Endothelial cell of umbilical vein (primary cell): ENCODE measurements around the gene DAPK2. TPM values are rescaled to one million over a fixed set of nuclear protein-coding genes. Genes with fewer than 3 reads are reported as not detected.
"Not testable (repeated sequence)": the region's sequence is repeated elsewhere in the genome, so short reads cannot be mapped to it uniquely, and the experiment has no call there.

ENCODE experiments used
- BruUV-seq: library from RNA; stranded (reverse); fragments of 400-500 nt; replicated peaks from 2 replicates; lab custom pipeline; 2021; lab: Mats Ljungman, UMichigan
- CTCF ChIA-PET: fragments of 300-600, 350-600 bp; sonication (Branson Sonifier 250); formaldehyde crosslinking; loops from one replicate; lab custom pipeline; 2021; ENCODE audit warnings: antibody characterized with exemption, inconsistent platforms; lab: Charles Lee
- POLR2A ChIA-PET: fragments of 300-600, 350-600 bp; sonication (Branson Sonifier 250); formaldehyde crosslinking; loops from one replicate; lab custom pipeline; 2021; ENCODE audit warnings: antibody characterized with exemption, inconsistent platforms; lab: Charles Lee
- DNase-seq: peaks from one replicate; pipeline ENCODE4 v3.0.0-alpha.2; 2011; ENCODE audit warnings: low read depth, low spot score
- FAIRE-seq: peaks from 2 replicates; lab custom pipeline; 2011; peaks lifted over from hg19 to GRCh38; lab: Jason Lieb, UNC
- H2AFZ ChIP-seq: 2 replicates; pipeline ENCODE4 v1.6.0; 2012; ENCODE audit warnings: low read depth, low read length, control low read depth, inconsistent platforms
- H3K27ac ChIP-seq: 2 replicates; pipeline ENCODE4 v1.5.1; 2011; ENCODE audit warnings: low read depth, mild to moderate bottlenecking, control low read depth, low read length, moderate library complexity; ENCODE audit not compliant: insufficient read depth
- H3K27me3 ChIP-seq, 2 experiments: 2 replicates each; pipeline versions ENCODE4 v1.6.0 to v1.6.1; 2011; ENCODE audit warnings: low read length in 2 of 2, mixed read lengths in 1 of 2; ENCODE audit not compliant: control insufficient read depth in 2 of 2, insufficient read depth in 2 of 2
- H3K36me3 ChIP-seq, 2 experiments: 2 replicates in 1 of 2; 3 replicates in 1 of 2; pipeline ENCODE4 v1.5.1; 2011; ENCODE audit warnings: low read length in 2 of 2, mild to moderate bottlenecking in 1 of 2, moderate library complexity in 1 of 2; ENCODE audit not compliant: control insufficient read depth in 2 of 2, insufficient read depth in 2 of 2; ENCODE audit errors: extremely low read depth in 1 of 2
- H3K4me1 ChIP-seq: 3 replicates; pipeline ENCODE4 v1.5.1; 2011; ENCODE audit warnings: mild to moderate bottlenecking, low read length; ENCODE audit not compliant: control insufficient read depth, insufficient read depth; ENCODE audit errors: extremely low read depth
- H3K4me2 ChIP-seq: 2 replicates; pipeline ENCODE4 v1.6.1; 2011; ENCODE audit warnings: low read length, control low read depth, mixed read lengths; ENCODE audit not compliant: insufficient read depth
- H3K4me3 ChIP-seq, 3 experiments: fragments of 200-600 bp in 1 of 3; sonication (generic), shearing (Covaris generic) in 1 of 3; replicated peaks in 1 of 3; 2 replicates each; pipeline ENCODE4 v1.5.1; 2011 to 2016; ENCODE audit warnings: control low read depth in 3 of 3, low read length in 3 of 3, mild to moderate bottlenecking in 2 of 3, inconsistent platforms in 1 of 3, low read depth in 1 of 3, moderate library complexity in 1 of 3; ENCODE audit not compliant: insufficient read depth in 1 of 3
- H3K79me2 ChIP-seq: 2 replicates; pipeline ENCODE4 v1.6.0; 2012; ENCODE audit warnings: low read length, inconsistent platforms; ENCODE audit not compliant: control insufficient read depth, insufficient read depth
- H3K9ac ChIP-seq: replicated peaks from 2 replicates; pipeline ENCODE3; 2011; ENCODE audit warnings: low read length, control low read depth; ENCODE audit not compliant: insufficient read depth; ENCODE audit errors: extremely low read depth
- H3K9me1 ChIP-seq: replicated peaks from 3 replicates; pipeline ENCODE4 v1.6.0; 2011; ENCODE audit warnings: mild to moderate bottlenecking, low read length; ENCODE audit not compliant: control insufficient read depth, insufficient read depth; ENCODE audit errors: extremely low read depth
- H3K9me3 ChIP-seq: replicated peaks from 2 replicates; pipeline ENCODE4 v1.5.1; 2012; ENCODE audit warnings: low read length, inconsistent platforms; ENCODE audit not compliant: control insufficient read depth, insufficient read depth
- H4K20me1 ChIP-seq: replicated peaks from 2 replicates; pipeline ENCODE3; 2011; ENCODE audit warnings: mild to moderate bottlenecking, low read length; ENCODE audit not compliant: control insufficient read depth, insufficient read depth; ENCODE audit errors: extremely low read depth
- EZH2 ChIP-seq: IDR thresholded peaks from 2 replicates; pipeline ENCODE4 v1.6.1; 2012; ENCODE audit warnings: borderline replicate concordance, low read depth, mild to moderate bottlenecking, moderate library complexity, low read length, inconsistent platforms; ENCODE audit not compliant: severe bottlenecking
- FOS ChIP-seq: IDR thresholded peaks from 2 replicates; pipeline ENCODE4 v1.6.1; 2011; ENCODE audit warnings: mild to moderate bottlenecking, low read length, moderate library complexity, borderline replicate concordance; ENCODE audit not compliant: insufficient read depth
- GATA2 ChIP-seq: IDR thresholded peaks from 2 replicates; pipeline ENCODE4 v1.7.0; 2011; ENCODE audit warnings: low read depth, mild to moderate bottlenecking, moderate library complexity, mixed read lengths, low read length; ENCODE audit not compliant: insufficient read length, insufficient read depth
- JUN ChIP-seq: IDR thresholded peaks from 2 replicates; pipeline ENCODE4 v1.6.1; 2011; ENCODE audit warnings: borderline replicate concordance, low read depth; ENCODE audit not compliant: insufficient read length, insufficient read depth
- MYC ChIP-seq: IDR thresholded peaks from one replicate; pipeline ENCODE4 v1.6.1; 2011; ENCODE audit warnings: mild to moderate bottlenecking, low read depth, low read length
- POLR2A ChIP-seq: IDR thresholded peaks from 2 replicates; pipeline ENCODE4 v1.6.1; 2012; ENCODE audit warnings: low read depth, mild to moderate bottlenecking, control low read depth, low read length
- POLR2AphosphoS5 ChIP-seq: IDR thresholded peaks from 2 replicates; pipeline ENCODE4 v1.6.1; 2012; ENCODE audit warnings: low read depth, mild to moderate bottlenecking, control low read depth, low read length, moderate library complexity; ENCODE audit not compliant: insufficient read depth
- dilution Hi-C: fragments of 300-500 bp; cut with MboI; formaldehyde crosslinking; loops from one replicate; pipeline ENCODE4 v1.15.0; 2019; ENCODE audit warnings: low sequenced_read_pairs; ENCODE audit not compliant: extremely low pct_ligation_motif_present
- intact Hi-C: fragments of 100-400 bp; cut with micrococcal nuclease; formaldehyde crosslinking; loops from one replicate; pipeline ENCODE4 v1.10.0; 2022
- polyA plus RNA-seq, 4 experiments: library from polyadenylated mRNA; depleted of rRNA in 3 of 4; stranded (reverse) in 3 of 4; unstranded in 1 of 4; fragments of >200 nt; gene quantifications; 2 replicates each; pipeline versions ENCODE4 v1.2.1 to v1.2.3, GENCODE V29; 2011 to 2012; ENCODE audit warnings: missing spikeins in 1 of 4
- total RNA-seq: library from RNA; stranded (reverse); gene quantifications from 2 replicates; pipeline ENCODE4 v1.2.3, GENCODE V29; 2021
- TF ChIP-seq, protein P1 (sequence below), 2 donors: IDR thresholded peaks; 1 replicate in 1 of 2; 2 replicates in 1 of 2; pipeline ENCODE4 v1.5.1; 2011; ENCODE audit warnings: low read length in 2 of 2, mild to moderate bottlenecking in 2 of 2, moderate library complexity in 2 of 2, control low read depth in 1 of 2, inconsistent platforms in 1 of 2, low read depth in 1 of 2; ENCODE audit not compliant: insufficient read depth in 1 of 2; ENCODE audit errors: extremely low read depth in 1 of 2
- TF ChIP-seq, protein P2 (sequence below): IDR thresholded peaks from 2 replicates; pipeline ENCODE4 v1.6.1; 2011; ENCODE audit not compliant: insufficient read depth, insufficient read length

DAPK2 gene
- total and polyA plus RNA-seq, 2 donors (not counting 3 experiments of a cell fraction or from before 2014, with no cell fraction given) = 2.8 to 6.7 TPM

DNA sequence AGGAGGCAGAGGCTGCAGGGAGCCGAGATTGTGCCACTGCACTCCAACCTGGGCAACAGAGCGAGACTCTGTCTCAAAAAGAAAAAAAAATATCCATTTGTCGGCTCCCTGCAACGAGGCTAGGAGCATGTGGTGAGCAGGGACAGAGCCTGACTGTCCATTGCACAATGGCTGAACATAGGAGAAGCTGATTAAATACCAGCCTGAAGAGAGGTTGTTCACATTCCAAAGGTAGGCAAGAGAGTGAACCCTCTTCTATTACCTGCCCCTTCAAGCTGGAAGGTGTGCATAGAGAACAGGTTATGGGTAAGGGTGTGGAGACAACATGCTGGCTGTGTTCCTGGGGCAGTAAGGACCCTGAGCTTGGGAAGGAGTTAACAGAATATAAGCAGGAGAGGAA is 78.7 kb downstream of the DAPK2 start:
- intact Hi-C loops (no loop called here), dilution Hi-C loops (no loop called here)
- peaks cover 0 to 3% of the 10 kb centered on the region in 2 experiments for H3K27me3 ChIP-seq
- no peak overlapping the region for H3K27ac ChIP-seq
- ChIA-PET CTCF (interaction anchor here (0.7 to 1.4 kb wide), 3 partner anchors 21 to 216 kb away, joined by 3 to 5 read pairs (median 5); no protein-coding TSS in a partner anchor), POLR2A (no interaction called here)
- no peak overlapping the region for H2AFZ ChIP-seq
- no peak overlapping the region for H3K4me3 ChIP-seq
- no peak overlapping the region for H3K9ac ChIP-seq
- BruUV-seq = no TSS peak
- no peaks in the 10 kb centered on the region for H3K36me3 ChIP-seq
- FAIRE-seq (no peak), DNase-seq (no peak)
- peaks cover 5% of the 10 kb centered on the region for H3K4me1 ChIP-seq
- H3K9me1 ChIP-seq = no peaks in the 10 kb centered on the region
- H3K4me2 ChIP-seq = no peak overlapping the region
- TF ChIP-seq, protein P1, sequence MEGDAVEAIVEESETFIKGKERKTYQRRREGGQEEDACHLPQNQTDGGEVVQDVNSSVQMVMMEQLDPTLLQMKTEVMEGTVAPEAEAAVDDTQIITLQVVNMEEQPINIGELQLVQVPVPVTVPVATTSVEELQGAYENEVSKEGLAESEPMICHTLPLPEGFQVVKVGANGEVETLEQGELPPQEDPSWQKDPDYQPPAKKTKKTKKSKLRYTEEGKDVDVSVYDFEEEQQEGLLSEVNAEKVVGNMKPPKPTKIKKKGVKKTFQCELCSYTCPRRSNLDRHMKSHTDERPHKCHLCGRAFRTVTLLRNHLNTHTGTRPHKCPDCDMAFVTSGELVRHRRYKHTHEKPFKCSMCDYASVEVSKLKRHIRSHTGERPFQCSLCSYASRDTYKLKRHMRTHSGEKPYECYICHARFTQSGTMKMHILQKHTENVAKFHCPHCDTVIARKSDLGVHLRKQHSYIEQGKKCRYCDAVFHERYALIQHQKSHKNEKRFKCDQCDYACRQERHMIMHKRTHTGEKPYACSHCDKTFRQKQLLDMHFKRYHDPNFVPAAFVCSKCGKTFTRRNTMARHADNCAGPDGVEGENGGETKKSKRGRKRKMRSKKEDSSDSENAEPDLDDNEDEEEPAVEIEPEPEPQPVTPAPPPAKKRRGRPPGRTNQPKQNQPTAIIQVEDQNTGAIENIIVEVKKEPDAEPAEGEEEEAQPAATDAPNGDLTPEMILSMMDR (IDR thresholded peaks at IDR 0.05; ENCODE audit: extremely low read depth in 1 of 2, insufficient read depth in 1 of 2, low read depth in 1 of 2, low read length in 2 of 2) = no peak
- TF ChIP-seq, protein P2, sequence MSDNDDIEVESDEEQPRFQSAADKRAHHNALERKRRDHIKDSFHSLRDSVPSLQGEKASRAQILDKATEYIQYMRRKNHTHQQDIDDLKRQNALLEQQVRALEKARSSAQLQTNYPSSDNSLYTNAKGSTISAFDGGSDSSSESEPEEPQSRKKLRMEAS = no peak
- TF ChIP-seq POLR2A = no peak
- TF ChIP-seq MYC = no peak
- no peak for TF ChIP-seq POLR2AphosphoS5
- TF ChIP-seq FOS = no peak
- TF ChIP-seq GATA2 = no peak
- no peak for TF ChIP-seq JUN
- TF ChIP-seq EZH2 = no peak
- H3K9me3 ChIP-seq = no peaks in the 10 kb centered on the region
- H3K79me2 ChIP-seq = no peaks in the 10 kb centered on the region
- H4K20me1 ChIP-seq = no peaks in the 10 kb centered on the region

DNA sequence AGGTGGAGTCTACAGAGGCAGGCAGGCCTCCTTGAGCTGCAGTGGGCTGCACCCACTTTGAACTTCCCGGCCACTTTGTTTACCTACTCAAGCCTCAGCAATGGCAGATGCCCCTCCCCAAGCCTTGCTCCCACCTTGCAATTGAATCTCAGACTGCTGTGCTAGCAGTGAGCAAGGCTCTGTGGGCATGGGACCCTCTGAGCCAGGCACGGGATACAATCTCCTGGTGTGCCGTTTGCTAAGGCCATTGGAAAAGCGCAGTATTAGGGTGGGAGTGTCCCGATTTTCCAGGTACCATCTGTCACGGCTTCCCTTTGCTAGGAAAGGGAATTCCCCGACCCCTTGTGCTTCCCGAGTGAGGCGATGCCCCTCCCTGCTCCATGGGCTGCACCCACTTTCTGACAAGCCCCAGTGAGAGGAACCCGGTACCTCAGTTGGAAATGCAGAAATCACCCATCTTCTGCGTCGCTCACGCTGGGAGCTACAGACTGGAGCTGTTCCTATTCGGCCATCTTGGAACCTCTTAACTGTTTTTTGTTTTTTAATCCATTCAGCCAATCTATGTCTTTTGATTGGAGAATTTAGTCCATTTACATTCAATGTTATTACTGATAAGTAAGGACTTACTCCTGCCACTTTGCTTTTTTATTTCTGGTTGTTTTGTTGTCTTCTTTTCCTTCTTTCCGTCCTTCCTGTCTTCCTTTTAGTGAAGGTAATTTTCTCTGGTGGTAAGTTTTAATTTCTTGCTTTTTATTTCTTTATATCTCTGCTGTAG is 83.2 kb downstream of the DAPK2 start:
- BruUV-seq, H2AFZ ChIP-seq, intact Hi-C loops, H3K9me3 ChIP-seq, H3K9ac ChIP-seq, H3K27me3 ChIP-seq, POLR2A ChIA-PET, H3K79me2 ChIP-seq, H3K4me2 ChIP-seq, dilution Hi-C loops, DNase-seq, CTCF ChIA-PET, H3K4me1 ChIP-seq, FAIRE-seq, H3K27ac ChIP-seq, H3K36me3 ChIP-seq, H4K20me1 ChIP-seq, H3K4me3 ChIP-seq, H3K9me1 ChIP-seq: not testable (repeated sequence)
